K562 (cell line): ENCODE measurements around the gene GPR89A.

ENCODE experiments used
- CTCF ChIP-seq, 3 experiments: IDR thresholded peaks in 2 of 3; conservative IDR thresholded peaks in 1 of 3; 2 replicates each; pipeline ENCODE4 v1.5.1; 2011 to 2012; ENCODE audit warnings: low read length in 3 of 3, mild to moderate bottlenecking in 3 of 3, control low read depth in 2 of 3, improper control_type of control experiment in 1 of 3, inconsistent platforms in 1 of 3, low read depth in 1 of 3, mixed read lengths in 1 of 3, moderate library complexity in 1 of 3; ENCODE audit not compliant: insufficient read depth in 2 of 3
- MAFF ChIP-seq: IDR thresholded peaks from 2 replicates; pipeline ENCODE4 v1.6.1; 2012; ENCODE audit warnings: low read length, improper control_type of control experiment
- POLR3A ChIP-seq: IDR thresholded peaks from 2 replicates; pipeline ENCODE4 v1.6.1; 2011; ENCODE audit warnings: borderline replicate concordance, mild to moderate bottlenecking, moderate library complexity; ENCODE audit not compliant: insufficient read length, insufficient read depth; ENCODE audit errors: extremely low read depth

GRCh38 chr1:145711213-145711651 is 103.4 kb downstream of the GPR89A start:
- TF ChIP-seq MAFF (no peak), POLR3A (no peak), CTCF (IDR thresholded peaks at IDR 0.05 in 2 of 3, conservative IDR thresholded peaks at IDR 0.05 in 1 of 3; ENCODE audit: insufficient read depth in 2 of 3, low read depth in 1 of 3, low read length in 3 of 3) (no peak)
